ENCODE results near the gene SLC7A11. TPM values are rescaled to one million over a fixed set of nuclear protein-coding genes. Genes with fewer than 3 reads are reported as not detected.

Gene SLC7A11
- total RNA-seq, 2 donors from 2014 or later: 3.3 to 3.4 TPM

GRCh38 chr4:138189206-138189605, 52.9 kb downstream of the SLC7A11 start:
- Histone ChIP-seq H3K36me3 (replicated peaks in 1 of 2; ENCODE audit: insufficient read depth in 1 of 2, low read depth in 2 of 2) (no peaks in the 10 kb centered on the region), H3K4me1 (no peaks in the 10 kb centered on the region), H3K9me3 (no peaks in the 10 kb centered on the region), H3K4me3 (no peak overlapping the region), H3K27me3 (no peaks in the 10 kb centered on the region), H3K27ac (no peak overlapping the region)
- 46 to 57% methylated on average over 4 of the region's 4 CpGs for WGBS, 2 donors
- ATAC-seq: no peak
- TF ChIP-seq, protein P1, sequence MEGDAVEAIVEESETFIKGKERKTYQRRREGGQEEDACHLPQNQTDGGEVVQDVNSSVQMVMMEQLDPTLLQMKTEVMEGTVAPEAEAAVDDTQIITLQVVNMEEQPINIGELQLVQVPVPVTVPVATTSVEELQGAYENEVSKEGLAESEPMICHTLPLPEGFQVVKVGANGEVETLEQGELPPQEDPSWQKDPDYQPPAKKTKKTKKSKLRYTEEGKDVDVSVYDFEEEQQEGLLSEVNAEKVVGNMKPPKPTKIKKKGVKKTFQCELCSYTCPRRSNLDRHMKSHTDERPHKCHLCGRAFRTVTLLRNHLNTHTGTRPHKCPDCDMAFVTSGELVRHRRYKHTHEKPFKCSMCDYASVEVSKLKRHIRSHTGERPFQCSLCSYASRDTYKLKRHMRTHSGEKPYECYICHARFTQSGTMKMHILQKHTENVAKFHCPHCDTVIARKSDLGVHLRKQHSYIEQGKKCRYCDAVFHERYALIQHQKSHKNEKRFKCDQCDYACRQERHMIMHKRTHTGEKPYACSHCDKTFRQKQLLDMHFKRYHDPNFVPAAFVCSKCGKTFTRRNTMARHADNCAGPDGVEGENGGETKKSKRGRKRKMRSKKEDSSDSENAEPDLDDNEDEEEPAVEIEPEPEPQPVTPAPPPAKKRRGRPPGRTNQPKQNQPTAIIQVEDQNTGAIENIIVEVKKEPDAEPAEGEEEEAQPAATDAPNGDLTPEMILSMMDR (IDR thresholded peaks at IDR 0.05): no peak
- no peak for DNase-seq
- intact Hi-C loops (cut with DNase I): no loop called here

GRCh38 chr4:138188406-138189084, 53.6 kb downstream of the SLC7A11 start:
- intact Hi-C loops (cut with DNase I): no loop called here
- TF ChIP-seq, protein P1 (IDR thresholded peaks at IDR 0.05): no peak
- TF ChIP-seq POLR2A (IDR thresholded peaks at IDR 0.05): no peak
- Histone ChIP-seq H3K36me3 (replicated peaks in 1 of 2; ENCODE audit: insufficient read depth in 1 of 2, low read depth in 2 of 2) (no peaks in the 10 kb centered on the region), H3K9me3 (no peaks in the 10 kb centered on the region), H3K4me1 (no peaks in the 10 kb centered on the region), H3K4me3 (no peak overlapping the region), H3K27ac (no peak overlapping the region), H3K27me3 (no peaks in the 10 kb centered on the region)
- DNase-seq (no peak), ATAC-seq (no peak)
- WGBS, 2 donors: 73 to 80% methylated on average over 5 of the region's 5 CpGs

GRCh38 chr4:138185859-138186645, 56.1 kb downstream of the SLC7A11 start:
- Histone ChIP-seq H3K27me3 (no peaks in the 10 kb centered on the region), H3K4me3 (no peak overlapping the region), H3K4me1 (no peaks in the 10 kb centered on the region), H3K27ac (no peak overlapping the region), H3K9me3 (no peaks in the 10 kb centered on the region), H3K36me3 (replicated peaks in 1 of 2; ENCODE audit: insufficient read depth in 1 of 2, low read depth in 2 of 2) (no peaks in the 10 kb centered on the region)
- 79 to 82% methylated on average over 13 of the region's 13 CpGs for WGBS, 2 donors
- TF ChIP-seq POLR2A (IDR thresholded peaks at IDR 0.05): no peak
- TF ChIP-seq, protein P1 (IDR thresholded peaks at IDR 0.05): no peak
- intact Hi-C loops (cut with DNase I): no loop called here
- DNase-seq (no peak), ATAC-seq (no peak)

DNA sequence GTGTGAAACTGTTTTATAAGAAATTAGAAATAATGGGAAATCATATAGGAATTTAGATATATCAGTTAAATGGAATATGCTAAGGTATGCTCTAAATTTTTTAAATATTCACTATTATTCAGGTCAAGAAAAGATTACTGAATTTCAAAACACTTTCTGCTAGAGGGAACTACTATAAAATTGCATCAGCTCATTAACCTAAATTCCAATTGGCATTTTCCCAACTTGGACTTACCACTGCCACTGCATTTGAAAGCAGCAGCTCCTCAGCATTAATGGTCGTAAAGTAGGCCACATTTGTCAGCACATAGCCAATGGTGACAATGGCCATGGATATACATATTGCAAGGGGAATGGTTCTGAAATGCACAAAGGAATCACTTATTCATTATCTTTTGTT, 57.3 kb downstream of the SLC7A11 start:
- Histone ChIP-seq H3K27me3 (no peaks in the 10 kb centered on the region), H3K9me3 (no peaks in the 10 kb centered on the region), H3K4me3 (no peak overlapping the region), H3K27ac (no peak overlapping the region), H3K36me3 (replicated peaks in 1 of 2; ENCODE audit: insufficient read depth in 1 of 2, low read depth in 2 of 2) (no peaks in the 10 kb centered on the region), H3K4me1 (no peaks in the 10 kb centered on the region)
- intact Hi-C loops (cut with DNase I): no loop called here
- no peak for TF ChIP-seq POLR2A (IDR thresholded peaks at IDR 0.05)
- TF ChIP-seq, protein P1 (IDR thresholded peaks at IDR 0.05): no peak
- DNase-seq: no peak
- 63% methylated on average over 1 of the region's 1 CpG for WGBS, 2 donors
- no peak for ATAC-seq

Measured in body of pancreas (tissue), 4 donors.